Mononuclear cell (primary cell): ENCODE results near the gene WDFY1. TPM values are rescaled to one million over a fixed set of nuclear protein-coding genes. Genes with fewer than 3 reads are reported as not detected.

Experiments
- H3K27me3 ChIP-seq: 2 replicates; pipeline ENCODE4 v1.6.0; 2011; ENCODE audit warnings: low read length, control low read depth; ENCODE audit not compliant: insufficient read depth
- H3K4me1 ChIP-seq: 2 replicates; pipeline ENCODE4 v1.5.1; 2011; ENCODE audit warnings: mild to moderate bottlenecking, low read length, control low read depth; ENCODE audit not compliant: insufficient read depth
- H3K4me3 ChIP-seq: 2 replicates; pipeline ENCODE4 v1.5.1; 2011; ENCODE audit warnings: mild to moderate bottlenecking, low read length, moderate library complexity
- H3K9me3 ChIP-seq: 2 replicates; pipeline ENCODE4 v1.5.1; 2011; ENCODE audit warnings: low read depth, mild to moderate bottlenecking, control low read depth, low read length
- total RNA-seq: library from RNA; depleted of rRNA; stranded (reverse); fragments of >200 nt; gene quantifications from one replicate; pipeline ENCODE4 v1.2.3, GENCODE V29; 2012

Gene WDFY1
- total RNA-seq, 1 donor, result 103 TPM

DNA sequence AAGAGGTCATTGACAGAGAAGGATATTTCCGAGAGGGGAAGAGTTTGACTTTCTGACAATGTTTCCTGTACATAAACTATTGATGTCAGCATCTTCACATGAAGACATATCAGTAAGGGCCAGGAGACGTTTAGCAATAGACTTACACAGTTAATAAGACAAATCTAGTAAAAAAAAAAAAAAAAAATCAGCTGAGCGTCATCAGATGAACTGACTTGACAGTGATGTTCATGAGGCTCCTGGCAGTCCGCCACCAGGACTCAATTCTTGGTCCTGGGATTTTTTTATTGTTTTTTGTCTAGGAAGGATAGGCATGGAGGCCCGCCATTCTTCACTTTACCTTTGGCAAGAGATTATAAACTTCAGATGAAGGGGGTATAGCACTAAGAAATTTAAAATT lies 26.6 kb upstream of the WDFY1 start:
- Histone ChIP-seq H3K27me3 (no peaks in the 10 kb centered on the region), H3K4me3 (no peak overlapping the region), H3K4me1 (no peaks in the 10 kb centered on the region), H3K9me3 (no peaks in the 10 kb centered on the region)

DNA sequence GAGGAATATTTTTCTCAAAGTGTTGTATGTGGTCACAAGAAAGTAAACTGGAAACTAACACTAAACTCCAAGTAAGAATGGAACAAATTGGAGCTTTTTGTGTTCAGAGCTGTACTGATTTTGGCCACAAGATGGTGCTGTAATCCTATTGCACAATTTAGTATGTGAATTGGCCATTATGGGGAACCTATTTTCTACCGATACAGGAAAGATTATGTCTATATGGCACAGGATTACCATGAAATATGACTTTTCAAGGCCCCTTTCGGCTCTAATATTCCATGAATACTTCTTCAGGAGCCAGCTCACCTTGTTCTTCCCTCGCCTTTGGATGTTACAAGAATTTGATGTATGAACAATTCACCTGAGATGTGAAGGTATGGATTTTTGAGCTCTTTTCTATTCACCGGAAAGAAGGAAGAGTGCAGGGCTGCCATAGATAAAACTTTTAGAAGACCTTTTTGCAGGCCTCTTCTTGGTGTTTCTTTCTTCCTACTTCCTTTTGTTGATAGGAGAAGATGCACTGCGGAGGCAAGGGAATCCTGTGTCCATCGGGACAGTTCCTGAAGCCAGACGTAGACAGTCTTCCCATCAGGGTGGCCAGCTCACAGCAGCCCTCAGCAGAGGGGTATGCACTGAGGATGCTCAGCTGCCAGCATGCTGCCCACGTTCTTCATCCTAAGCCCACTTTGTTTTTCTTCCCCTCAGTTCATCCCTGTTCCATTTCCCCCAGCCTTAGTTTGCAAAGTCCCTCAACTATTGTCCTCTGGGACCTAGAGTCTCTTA lies 25.4 kb upstream of the WDFY1 start:
- Histone ChIP-seq H3K27me3 (no peaks in the 10 kb centered on the region), H3K9me3 (no peaks in the 10 kb centered on the region), H3K4me1 (no peaks in the 10 kb centered on the region), H3K4me3 (no peak overlapping the region)

DNA sequence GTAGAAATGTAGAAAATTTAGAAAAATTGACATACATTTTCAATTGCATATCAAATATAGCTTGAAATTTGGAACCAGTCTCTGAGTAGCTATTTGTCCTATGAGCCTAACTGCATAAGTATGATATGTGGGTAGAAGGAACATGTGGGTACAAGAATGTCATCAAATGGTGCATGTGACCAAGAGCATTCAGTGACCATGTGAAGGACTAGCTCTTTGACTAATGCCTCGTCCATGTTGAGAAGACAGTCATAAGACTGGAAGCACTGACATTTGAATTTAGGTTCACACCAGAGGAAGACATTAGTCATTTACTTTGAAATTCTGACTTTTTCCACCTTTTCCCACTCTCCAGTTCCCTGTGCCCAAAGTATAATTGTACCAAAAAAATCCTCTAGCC lies 24.7 kb upstream of the WDFY1 start:
- Histone ChIP-seq H3K9me3 (no peaks in the 10 kb centered on the region), H3K27me3 (no peaks in the 10 kb centered on the region), H3K4me3 (no peak overlapping the region), H3K4me1 (no peaks in the 10 kb centered on the region)

DNA sequence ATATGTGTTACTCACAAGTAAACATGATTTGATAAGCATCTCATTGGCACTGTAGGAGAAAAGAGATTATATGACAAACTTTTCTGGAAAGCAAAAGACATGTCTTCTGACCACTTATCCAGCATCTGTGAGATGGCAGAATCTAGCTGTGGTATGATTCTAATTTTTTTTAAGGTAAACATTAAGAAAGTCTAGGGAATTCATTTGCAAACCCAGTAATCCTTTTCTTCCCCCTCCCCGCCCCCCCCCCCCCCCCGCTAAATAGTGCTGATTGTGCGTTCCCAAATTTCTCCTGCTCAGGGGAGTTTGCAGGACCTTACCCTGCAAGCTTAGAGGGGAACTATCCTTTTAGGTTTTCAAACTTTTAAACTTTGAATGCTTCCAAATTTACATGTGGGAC lies 24.2 kb upstream of the WDFY1 start:
- Histone ChIP-seq H3K4me3 (no peak overlapping the region), H3K4me1 (no peaks in the 10 kb centered on the region), H3K9me3 (no peaks in the 10 kb centered on the region), H3K27me3 (no peaks in the 10 kb centered on the region)

DNA sequence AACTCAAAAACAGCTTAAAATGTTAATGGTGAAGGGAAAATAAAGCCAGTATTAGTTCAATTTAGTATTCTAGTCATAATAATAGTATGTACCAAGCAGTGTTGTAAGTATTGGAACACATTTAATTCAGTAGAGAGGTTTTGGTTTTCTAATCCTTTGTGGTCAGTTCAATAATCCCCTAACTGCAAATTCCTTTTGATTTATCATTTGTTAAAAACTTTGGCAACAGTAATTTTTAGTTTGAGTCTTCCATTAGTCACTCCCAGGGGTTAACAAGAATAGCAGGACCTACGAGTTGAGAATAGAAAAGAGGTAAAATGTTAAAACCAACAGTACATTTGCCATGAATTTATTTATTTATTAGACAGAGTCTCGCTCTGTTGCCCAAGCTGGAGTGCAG lies 22.8 kb upstream of the WDFY1 start:
- H3K9me3 ChIP-seq, result no peaks in the 10 kb centered on the region
- no peak overlapping the region for H3K4me3 ChIP-seq
- no peaks in the 10 kb centered on the region for H3K27me3 ChIP-seq
- peaks cover 3% of the 10 kb centered on the region for H3K4me1 ChIP-seq

DNA sequence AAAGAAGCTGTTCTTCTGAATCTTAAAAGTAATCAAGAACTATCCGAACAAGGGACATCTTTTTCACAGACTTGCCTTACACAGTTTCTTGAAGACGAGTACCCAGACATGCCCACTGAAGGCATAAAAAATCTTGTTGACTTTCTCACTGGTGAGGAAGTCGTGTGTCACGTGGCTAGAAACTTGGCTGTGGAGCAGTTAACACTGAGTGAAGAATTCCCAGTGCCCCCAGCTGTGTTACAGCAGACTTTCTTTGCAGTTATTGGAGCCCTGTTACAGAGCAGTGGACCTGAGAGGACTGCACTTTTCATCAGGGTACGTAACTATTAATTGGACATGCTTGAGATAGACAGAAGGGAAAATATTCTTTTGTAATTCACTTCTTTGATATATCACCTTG lies 14.6 kb upstream of the WDFY1 start:
- Histone ChIP-seq H3K4me1 (peaks cover 49% of the 10 kb centered on the region), H3K9me3 (no peaks in the 10 kb centered on the region), H3K27me3 (no peaks in the 10 kb centered on the region), H3K4me3 (no peak overlapping the region)

DNA sequence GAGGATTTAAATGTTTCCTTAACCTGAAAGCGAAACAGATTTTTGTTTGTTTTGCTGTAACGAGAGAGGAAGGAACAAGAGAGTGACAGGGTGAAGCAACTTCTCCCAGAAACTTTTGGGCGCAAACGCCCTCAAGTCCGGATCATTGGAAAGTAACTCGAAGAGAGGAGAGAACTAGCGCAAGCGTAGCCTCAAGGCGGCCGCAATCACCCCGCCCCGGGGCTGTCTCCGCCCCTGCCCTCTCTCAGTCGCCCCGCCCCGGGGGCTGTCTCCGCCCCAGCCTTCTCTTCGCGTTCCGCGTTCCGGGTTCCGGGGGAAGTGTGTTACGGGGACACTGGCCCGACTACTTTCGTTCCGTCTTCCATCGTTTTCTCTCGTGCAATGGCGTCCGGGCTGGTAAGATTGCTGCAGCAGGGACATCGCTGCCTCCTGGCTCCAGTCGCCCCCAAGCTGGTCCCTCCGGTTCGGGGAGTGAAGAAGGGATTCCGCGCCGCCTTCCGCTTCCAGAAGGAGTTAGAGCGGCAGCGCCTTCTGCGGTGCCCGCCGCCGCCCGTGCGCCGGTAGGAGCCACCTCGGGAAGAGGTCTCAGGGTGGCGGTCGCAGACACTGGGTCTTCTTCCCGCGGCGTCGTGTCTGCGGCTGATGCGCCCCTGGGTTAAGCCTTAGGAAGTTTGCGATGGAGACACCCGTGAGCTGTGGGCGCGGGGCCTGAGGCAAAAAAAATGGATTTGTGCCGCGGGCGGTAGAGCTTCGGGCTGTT lies 12.1 kb upstream of the WDFY1 start, which contains the start of gene MRPL44:
Gene MRPL44, plus strand, starts transcription at position 372 of the 760 bp plus-strand sequence. Its CDS starts 10 bp downstream, at position 382.
- no peaks in the 10 kb centered on the region for H3K9me3 ChIP-seq
- H3K27me3 ChIP-seq, result no peaks in the 10 kb centered on the region
- peak within 1 kb of the TSS; percentile 97 for H3K4me3 ChIP-seq
- H3K4me1 ChIP-seq, result peaks cover 41% of the 10 kb centered on the region

DNA sequence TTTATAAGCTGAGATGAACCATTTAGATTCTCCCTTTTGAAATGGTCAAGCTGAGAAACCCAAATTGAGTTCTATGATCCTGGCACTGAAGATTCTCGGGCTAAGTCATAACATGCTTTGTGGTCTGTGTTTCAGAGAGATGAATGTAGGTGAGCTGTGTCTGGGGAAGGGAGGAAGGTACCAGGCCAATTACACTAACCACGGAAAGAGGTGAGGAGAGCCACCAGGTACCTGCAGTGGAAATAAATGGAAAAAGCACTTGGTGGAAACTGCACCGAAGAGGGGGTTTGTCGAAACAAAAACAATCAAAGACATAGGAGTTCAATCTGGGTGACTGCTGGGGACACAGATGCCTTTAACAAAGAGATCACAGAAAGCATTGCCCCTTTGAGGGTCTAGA lies 11.2 kb upstream of the WDFY1 start:
- no peaks in the 10 kb centered on the region for H3K27me3 ChIP-seq

DNA sequence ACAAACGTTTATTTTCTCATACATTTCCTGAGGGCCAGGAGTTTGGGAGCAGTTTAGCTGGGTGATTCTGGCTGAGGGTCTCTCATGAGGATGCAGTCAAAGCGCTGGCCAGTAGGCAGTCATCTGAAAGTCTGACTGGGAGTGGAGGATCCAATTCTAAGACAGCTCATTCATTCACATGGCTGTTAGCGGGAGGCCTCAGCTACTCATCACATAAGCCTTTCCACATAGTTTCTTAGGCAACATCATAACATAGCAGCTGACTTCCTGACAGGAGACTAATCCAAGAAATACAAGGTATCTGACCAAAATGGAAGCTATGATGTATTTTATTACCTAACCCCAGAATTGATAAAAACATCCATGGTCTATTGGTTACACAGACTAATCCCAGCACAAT lies 9.3 kb upstream of the WDFY1 start:
- no peak overlapping the region for H3K4me3 ChIP-seq
- no peaks in the 10 kb centered on the region for H3K9me3 ChIP-seq
- H3K4me1 ChIP-seq, result peaks cover 21% of the 10 kb centered on the region
- H3K27me3 ChIP-seq, result no peaks in the 10 kb centered on the region

More for the DNA sequence above, 11.2 kb upstream of the WDFY1 start:
- H3K4me1 ChIP-seq, result peaks cover 34% of the 10 kb centered on the region
- H3K9me3 ChIP-seq, result no peaks in the 10 kb centered on the region
- H3K4me3 ChIP-seq, result peak overlapping the region; percentile 97

DNA sequence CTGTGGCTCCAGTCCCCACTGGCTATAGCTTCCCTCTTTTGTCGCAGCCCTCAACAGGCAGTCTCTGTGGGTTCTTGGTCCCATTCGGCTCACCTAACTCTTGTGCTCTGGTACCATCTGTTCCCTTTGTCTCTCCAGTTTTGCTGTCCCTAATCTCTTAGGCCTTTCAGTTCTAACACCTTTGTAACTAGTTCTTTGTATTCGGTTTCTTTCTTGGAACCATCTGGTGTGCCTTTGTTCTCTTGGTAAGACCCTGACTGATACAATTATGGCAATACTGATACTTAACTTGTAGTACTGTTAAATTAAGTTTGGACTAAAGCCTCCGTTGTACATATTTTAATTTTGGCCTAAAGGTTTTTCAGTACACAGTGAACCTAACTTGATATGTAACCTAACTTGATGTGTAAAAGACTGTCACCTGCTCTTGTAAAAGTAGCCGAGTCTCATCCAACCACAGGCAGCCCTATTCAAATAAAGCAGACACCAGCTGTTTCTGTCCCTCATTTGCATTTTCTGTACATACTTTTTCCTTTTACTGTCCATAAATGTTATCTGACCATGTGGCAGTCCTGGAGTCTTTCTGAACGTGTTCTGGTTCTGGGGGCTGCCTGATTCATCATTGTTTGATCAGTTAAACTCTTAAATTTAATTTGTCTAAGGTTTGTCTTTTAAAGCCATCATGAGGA lies 7.3 kb upstream of the WDFY1 start:
- Histone ChIP-seq H3K27me3 (no peaks in the 10 kb centered on the region), H3K4me3 (no peak overlapping the region), H3K9me3 (no peaks in the 10 kb centered on the region), H3K4me1 (peaks cover 15% of the 10 kb centered on the region)

DNA sequence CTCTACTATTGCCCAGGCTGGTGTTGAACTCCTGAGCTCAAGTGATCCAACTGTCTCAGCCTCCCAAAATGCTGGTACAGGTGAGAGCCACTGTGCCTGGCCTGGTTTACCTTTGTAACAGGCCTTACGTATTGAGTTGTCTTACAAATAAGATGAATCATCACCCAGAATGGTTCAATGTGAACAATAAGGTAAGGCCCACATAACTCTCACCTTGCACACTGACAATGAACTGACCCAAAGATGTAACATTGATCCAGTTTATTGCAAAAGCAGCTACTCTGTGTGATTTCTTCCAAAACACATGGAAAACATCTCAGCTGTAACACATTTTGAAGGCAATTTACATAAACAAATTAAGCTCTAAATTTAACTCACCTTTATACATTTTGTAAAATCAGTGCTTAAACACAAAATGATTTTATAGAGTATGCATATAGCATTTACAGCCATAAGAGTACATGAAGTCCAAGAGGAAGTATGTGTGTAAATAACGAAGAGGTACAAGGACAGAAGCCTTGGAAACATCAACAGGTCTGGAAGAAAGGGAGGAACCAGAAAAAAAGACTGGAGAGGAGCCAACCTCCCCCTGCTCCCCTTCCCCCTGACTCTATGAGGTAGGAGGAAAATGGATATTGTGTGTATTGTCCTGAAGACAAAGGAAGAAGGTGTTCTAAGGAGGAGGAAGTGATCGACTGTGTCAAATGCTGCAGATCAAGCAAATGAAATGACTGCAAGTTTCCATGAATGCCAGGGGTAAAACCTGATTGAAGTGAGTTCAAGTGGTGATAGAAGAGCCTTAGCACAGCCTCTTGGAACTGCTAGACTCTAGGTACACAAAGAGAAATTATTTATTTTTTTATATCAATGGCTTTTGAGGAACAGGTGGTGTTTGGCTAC lies 5.6 kb upstream of the WDFY1 start:
- peaks cover 10% of the 10 kb centered on the region for H3K4me1 ChIP-seq
- H3K4me3 ChIP-seq, result no peak overlapping the region
- H3K9me3 ChIP-seq, result no peaks in the 10 kb centered on the region
- H3K27me3 ChIP-seq, result no peaks in the 10 kb centered on the region

DNA sequence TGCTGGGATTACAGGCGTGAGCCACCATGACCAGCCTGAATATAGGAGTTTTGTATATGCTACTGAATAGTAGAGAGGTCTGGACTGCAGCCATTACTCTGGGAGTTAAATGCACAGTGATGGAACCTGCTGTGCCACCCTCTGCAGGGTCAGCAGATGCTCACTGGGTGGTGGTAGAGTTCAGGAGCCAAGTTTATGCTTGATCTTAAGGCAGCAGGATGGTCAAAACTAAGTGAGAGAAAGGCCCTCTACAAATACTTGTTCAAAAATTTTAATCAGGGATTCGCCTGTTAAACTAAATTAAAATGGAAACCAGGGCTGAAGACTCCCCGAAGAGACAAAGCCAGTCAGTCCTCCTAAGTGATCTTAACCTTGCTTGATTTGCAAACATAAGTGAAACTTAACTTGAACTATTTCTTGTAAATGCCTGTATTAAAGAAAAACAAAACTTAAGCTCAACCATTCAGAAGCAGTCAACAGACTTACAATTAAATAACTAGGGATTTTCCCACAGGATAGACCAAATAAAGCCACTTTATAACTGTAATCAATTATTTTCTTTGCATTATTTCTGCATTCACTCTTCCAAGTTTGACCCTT lies 4.2 kb upstream of the WDFY1 start:
- Histone ChIP-seq H3K27me3 (no peaks in the 10 kb centered on the region), H3K4me1 (peaks cover 15% of the 10 kb centered on the region), H3K9me3 (no peaks in the 10 kb centered on the region), H3K4me3 (no peak overlapping the region)

DNA sequence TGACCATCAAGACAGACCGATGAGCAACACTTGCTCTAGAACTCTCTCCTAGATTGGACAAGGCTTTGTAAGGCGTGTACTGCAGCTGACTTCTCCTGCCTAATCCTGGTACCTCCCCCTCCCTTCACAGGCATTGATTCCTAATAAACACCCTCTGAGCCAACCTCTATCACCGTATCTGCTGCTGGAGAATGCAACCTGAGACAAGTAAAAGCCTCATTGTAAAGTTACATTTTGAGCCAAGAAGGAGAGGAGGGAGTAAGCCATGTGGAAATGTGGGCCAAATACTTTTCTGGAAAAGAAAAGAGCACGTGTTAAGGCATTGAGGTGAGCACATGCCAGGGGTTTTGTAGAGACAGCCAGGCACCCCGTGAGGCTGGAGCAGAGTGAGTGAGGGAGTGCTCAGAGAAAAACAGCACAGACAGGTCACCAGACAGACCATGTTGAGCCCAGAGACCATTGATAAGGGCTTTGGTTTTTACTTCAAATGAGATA lies 2.6 kb upstream of the WDFY1 start:
- peaks cover 31% of the 10 kb centered on the region for H3K4me1 ChIP-seq
- H3K4me3 ChIP-seq, result no peak overlapping the region
- H3K9me3 ChIP-seq, result no peaks in the 10 kb centered on the region
- H3K27me3 ChIP-seq, result no peaks in the 10 kb centered on the region

DNA sequence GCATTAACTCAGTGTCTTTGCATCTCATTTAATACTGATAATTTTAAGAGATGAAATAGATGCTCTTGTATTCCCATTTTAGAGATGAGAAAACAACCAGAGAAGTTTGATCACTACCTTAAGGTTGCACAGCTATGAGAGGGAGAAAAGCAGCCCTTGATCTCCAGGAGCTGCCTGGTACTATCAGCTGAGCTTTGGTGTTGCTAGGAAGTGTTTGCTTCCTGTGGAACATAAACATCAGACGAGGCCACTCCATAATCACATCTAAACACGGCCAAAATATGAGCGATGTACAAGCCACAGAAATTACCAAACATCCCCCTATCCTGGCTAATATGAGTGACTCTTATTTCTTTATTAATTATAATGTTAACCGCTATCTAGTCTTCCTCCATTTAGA lies 620 bp upstream of the WDFY1 start:
- Histone ChIP-seq H3K4me1 (peaks cover 40% of the 10 kb centered on the region), H3K9me3 (no peaks in the 10 kb centered on the region), H3K4me3 (peak overlapping the region; percentile 88), H3K27me3 (no peaks in the 10 kb centered on the region)
